Testis (tissue), 2 donors: ENCODE data around the gene SEC22C.

Experiments
- POLR2A ChIP-seq: fragments of 450-650 bp; IDR thresholded peaks from one replicate; pipeline ENCODE4 v1.6.1; 2017; ENCODE audit warnings: antibody characterized with exemption, mild to moderate bottlenecking, moderate library complexity
- TF ChIP-seq, protein P1 (sequence below), 3 experiments: fragments of 450-650 bp in 2 of 3; fragments of 200-600 bp in 1 of 3; sonication (generic) in 1 of 3; IDR thresholded peaks; one replicate each; pipeline ENCODE4 v1.5.1; 2016 to 2019; ENCODE audit warnings: antibody characterized with exemption in 3 of 3, mild to moderate bottlenecking in 2 of 3, moderate library complexity in 1 of 3

DNA sequence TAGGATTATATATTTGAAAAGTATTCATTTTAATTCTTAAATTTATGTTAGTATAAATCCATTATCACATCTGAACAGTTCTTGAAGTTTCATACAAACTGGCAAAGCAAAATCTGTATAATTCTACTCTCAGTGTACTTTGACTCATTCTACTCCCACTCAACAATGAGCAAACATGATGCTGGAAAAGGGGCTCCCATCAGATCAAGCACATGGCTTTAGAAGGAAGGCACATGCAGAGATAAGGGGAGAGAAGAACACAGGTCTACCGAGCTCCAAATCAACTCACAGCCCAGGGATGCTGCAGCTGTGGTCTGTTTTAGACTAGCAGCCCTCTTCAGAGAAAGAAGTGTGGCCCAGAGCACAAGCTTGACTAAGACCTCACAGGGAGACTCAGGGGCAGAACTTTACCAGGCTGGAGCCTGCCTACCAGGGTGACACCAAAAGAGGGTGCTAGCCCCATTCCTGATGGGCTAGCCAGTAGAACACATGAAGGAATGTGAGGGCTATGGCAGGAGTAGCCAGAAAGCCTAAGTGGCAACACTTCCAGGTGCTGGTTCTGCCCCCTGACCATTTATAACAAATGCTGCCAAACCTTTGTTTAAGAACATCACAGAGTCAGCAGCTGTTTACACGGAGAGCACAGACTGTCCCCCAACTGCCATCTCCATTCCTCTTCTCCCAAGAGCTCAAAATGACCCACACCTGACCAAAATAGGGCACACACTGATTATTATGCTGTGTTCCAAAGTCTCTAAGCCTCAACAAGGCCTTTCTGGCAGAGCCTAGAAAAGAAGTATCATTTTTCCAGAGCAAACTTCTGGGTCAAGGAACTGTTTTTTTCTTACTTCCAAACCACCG is 19.5 kb downstream of the SEC22C start:
- TF ChIP-seq, protein P1, sequence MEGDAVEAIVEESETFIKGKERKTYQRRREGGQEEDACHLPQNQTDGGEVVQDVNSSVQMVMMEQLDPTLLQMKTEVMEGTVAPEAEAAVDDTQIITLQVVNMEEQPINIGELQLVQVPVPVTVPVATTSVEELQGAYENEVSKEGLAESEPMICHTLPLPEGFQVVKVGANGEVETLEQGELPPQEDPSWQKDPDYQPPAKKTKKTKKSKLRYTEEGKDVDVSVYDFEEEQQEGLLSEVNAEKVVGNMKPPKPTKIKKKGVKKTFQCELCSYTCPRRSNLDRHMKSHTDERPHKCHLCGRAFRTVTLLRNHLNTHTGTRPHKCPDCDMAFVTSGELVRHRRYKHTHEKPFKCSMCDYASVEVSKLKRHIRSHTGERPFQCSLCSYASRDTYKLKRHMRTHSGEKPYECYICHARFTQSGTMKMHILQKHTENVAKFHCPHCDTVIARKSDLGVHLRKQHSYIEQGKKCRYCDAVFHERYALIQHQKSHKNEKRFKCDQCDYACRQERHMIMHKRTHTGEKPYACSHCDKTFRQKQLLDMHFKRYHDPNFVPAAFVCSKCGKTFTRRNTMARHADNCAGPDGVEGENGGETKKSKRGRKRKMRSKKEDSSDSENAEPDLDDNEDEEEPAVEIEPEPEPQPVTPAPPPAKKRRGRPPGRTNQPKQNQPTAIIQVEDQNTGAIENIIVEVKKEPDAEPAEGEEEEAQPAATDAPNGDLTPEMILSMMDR (IDR thresholded peaks at IDR 0.05) = no peak
- no peak for TF ChIP-seq POLR2A
